ENCODE data around the gene PNKD. TPM values are rescaled to one million over a fixed set of nuclear protein-coding genes. Genes with fewer than 3 reads are reported as not detected.

The PNKD gene
- total and polyA plus RNA-seq, 10 of the 15 experiments (the other 5 are each of a cell fraction or from before 2014, with no cell fraction given) = 27.2 to 106 (median 61.3) TPM

DNA sequence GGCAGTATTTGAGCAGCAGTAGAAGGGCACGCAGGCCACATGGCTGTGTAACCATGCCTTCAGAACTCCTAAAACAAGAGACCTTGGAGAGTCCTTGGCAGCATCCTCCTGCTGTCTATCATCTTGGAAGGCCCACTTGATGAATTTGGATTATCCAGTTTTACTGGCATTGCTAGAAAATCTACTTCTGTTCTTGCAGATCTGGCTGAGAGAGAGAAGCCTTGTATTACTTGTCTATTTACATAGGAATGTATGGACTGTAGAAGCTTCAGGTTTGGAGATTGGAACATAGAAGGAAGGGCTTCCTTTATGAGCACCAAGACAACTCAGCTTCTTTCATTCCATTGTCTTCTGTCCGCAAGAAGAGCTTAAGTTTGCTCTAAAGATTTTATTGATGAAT lies 25.7 kb upstream of the PNKD start:
- TF ChIP-seq POU2F2 (IDR thresholded peaks at IDR 0.05; ENCODE audit: borderline replicate concordance, low read depth, low read length) (no peak), ZSCAN29 (IDR thresholded peaks at IDR 0.05) (no peak), EED (IDR thresholded peaks at IDR 0.05; ENCODE audit: low read depth) (no peak), NFYA (IDR thresholded peaks at IDR 0.05; ENCODE audit: borderline replicate concordance, low read depth, low read length) (no peak), STAT1 (conservative IDR thresholded peaks at IDR 0.05) (no peak), POLR2A (IDR thresholded peaks at IDR 0.05; ENCODE audit: low read depth, low read length) (peak; percentile 38)
- Histone ChIP-seq H3K9ac (ENCODE audit: control insufficient read depth, insufficient read depth, low read length) (no peak overlapping the region), H3K27me3 (replicated peaks in 1 of 2; ENCODE audit: control insufficient read depth in 2 of 2, insufficient read depth in 2 of 2, low read length in 1 of 2) (no peaks in the 10 kb centered on the region), H3K36me3 (ENCODE audit: control insufficient read depth in 2 of 2, insufficient read depth in 2 of 2, low read length in 1 of 2) (peaks cover 38 to 67% of the 10 kb centered on the region in 2 experiments), H2AFZ (ENCODE audit: control insufficient read depth, low read depth, low read length) (no peak overlapping the region), H3K4me2 (ENCODE audit: control insufficient read depth, insufficient read depth) (no peak overlapping the region), H3K4me3 (no peak overlapping the region), H3K9me3 (replicated peaks; ENCODE audit: control insufficient read depth, insufficient read depth, low read length) (no peaks in the 10 kb centered on the region), H3K79me2 (ENCODE audit: control insufficient read depth, insufficient read depth, low read length) (no peaks in the 10 kb centered on the region), H3K4me1 (ENCODE audit: control insufficient read depth, insufficient read depth, low read length) (no peaks in the 10 kb centered on the region), H4K20me1 (ENCODE audit: control insufficient read depth, insufficient read depth) (no peaks in the 10 kb centered on the region; the same call in 1 of the 2 replicates), H3K27ac (ENCODE audit: control insufficient read depth, insufficient read depth) (no peak overlapping the region)
- RAD21 ChIA-PET (ENCODE audit: unreplicated experiment) = interaction anchor here (0.5 kb wide), 1 partner anchor 1003 kb away, joined by 3 read pairs; no protein-coding TSS in a partner anchor
- WGBS (ENCODE audit: insufficient coverage, insufficient replicate concordance, low lambda C conversion rate, missing lambda C conversion rate) = 94% methylated on average over 2 of the region's 2 CpGs
- SMC1A ChIA-PET (ENCODE audit: uncharacterized antibody, unreplicated experiment) = interaction anchor here (1.5 kb wide), 1 partner anchor 10 kb away, joined by 4 read pairs; no protein-coding TSS in a partner anchor
- ATAC-seq (no peak), FAIRE-seq (no peak), DNase-seq (ENCODE audit: low read depth, low spot score) (no peak)
- intact Hi-C loops (cut with micrococcal nuclease; ENCODE audit: unreplicated experiment) = loop anchor here (5.0 kb wide), 1 partner anchor 57 kb away; no protein-coding TSS in a partner anchor
- CTCF ChIA-PET = interaction anchor here (2.1 kb wide), 1 partner anchor 13 kb away, joined by 10 read pairs; no protein-coding TSS in a partner anchor
- BruUV-seq (replicated peaks) = no TSS peak
- POLR2A ChIA-PET = interaction anchor here (1.4 to 1.7 kb wide), 2 partner anchors 8 to 28 kb away, joined by 3 to 4 read pairs; partner anchors contain the start of gene ARPC2
- in situ Hi-C loops (cut with MboI) = no loop called here

DNA sequence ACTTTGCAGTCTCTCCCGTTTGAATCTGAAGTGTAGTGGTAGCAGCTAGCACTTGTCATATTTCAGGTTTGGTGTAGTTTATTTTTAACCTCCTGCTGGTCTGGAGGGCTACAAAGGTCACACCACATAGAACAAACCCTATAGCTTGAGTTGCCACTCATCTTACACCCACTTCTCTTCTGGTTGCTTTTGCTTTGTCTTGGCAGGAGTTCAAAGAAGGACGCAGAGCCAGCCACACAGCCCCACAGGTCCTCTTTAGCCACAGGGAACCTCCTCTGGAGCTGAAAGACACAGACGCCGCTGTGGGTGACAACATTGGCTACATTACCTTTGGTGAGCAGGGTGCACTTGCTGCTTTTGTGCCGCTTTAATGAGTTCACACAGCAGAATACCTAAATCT lies 25.1 kb upstream of the PNKD start:
- Histone ChIP-seq H3K27me3 (replicated peaks in 1 of 2; ENCODE audit: control insufficient read depth in 2 of 2, insufficient read depth in 2 of 2, low read length in 1 of 2) (no peaks in the 10 kb centered on the region), H3K9me3 (replicated peaks; ENCODE audit: control insufficient read depth, insufficient read depth, low read length) (no peaks in the 10 kb centered on the region), H3K79me2 (ENCODE audit: control insufficient read depth, insufficient read depth, low read length) (no peaks in the 10 kb centered on the region), H3K4me1 (ENCODE audit: control insufficient read depth, insufficient read depth, low read length) (no peaks in the 10 kb centered on the region), H3K27ac (ENCODE audit: control insufficient read depth, insufficient read depth) (no peak overlapping the region), H3K9ac (ENCODE audit: control insufficient read depth, insufficient read depth, low read length) (no peak overlapping the region), H4K20me1 (ENCODE audit: control insufficient read depth, insufficient read depth) (no peaks in the 10 kb centered on the region; the same call in 1 of the 2 replicates), H2AFZ (ENCODE audit: control insufficient read depth, low read depth, low read length) (no peak overlapping the region), H3K4me2 (ENCODE audit: control insufficient read depth, insufficient read depth) (no peak overlapping the region), H3K4me3 (no peak overlapping the region), H3K36me3 (ENCODE audit: control insufficient read depth in 2 of 2, insufficient read depth in 2 of 2, low read length in 1 of 2) (peaks cover 42 to 70% of the 10 kb centered on the region in 2 experiments)
- no peak for FAIRE-seq
- in situ Hi-C loops (cut with MboI) (no loop called here), intact Hi-C loops (cut with micrococcal nuclease; ENCODE audit: unreplicated experiment) (no loop called here)
- no TSS peak for BruUV-seq (replicated peaks)
- 52% methylated on average over 5 of the region's 5 CpGs for WGBS (ENCODE audit: insufficient coverage, insufficient replicate concordance, low lambda C conversion rate, missing lambda C conversion rate)
- ChIA-PET SMC1A (ENCODE audit: uncharacterized antibody, unreplicated experiment) (interaction anchor here (1.5 kb wide), 1 partner anchor 9 kb away, joined by 4 read pairs; no protein-coding TSS in a partner anchor), POLR2A (interaction anchor here (0.6 to 1.7 kb wide), 3 partner anchors 8 to 29 kb away, joined by 3 to 4 read pairs (median 3); partner anchors contain the start of gene ARPC2), RAD21 (ENCODE audit: unreplicated experiment) (no interaction called here), CTCF (interaction anchor here (2.1 kb wide), 1 partner anchor 12 kb away, joined by 10 read pairs; no protein-coding TSS in a partner anchor)
- ATAC-seq = no peak
- no peak for TF ChIP-seq ZNF274 (IDR thresholded peaks at IDR 0.05; ENCODE audit: insufficient read depth, insufficient read length)
- TF ChIP-seq POLR2A (IDR thresholded peaks at IDR 0.05; ENCODE audit: low read depth, low read length) = 0 out of 2 replicates have a peak, but pooled peaks have one; percentile 34
- DNase-seq (ENCODE audit: low read depth, low spot score) = no peak
